Measurements from ENCODE around the gene GEMIN7. TPM values are rescaled to one million over a fixed set of nuclear protein-coding genes. Genes with fewer than 3 reads are reported as not detected.

The GEMIN7 gene
- total RNA-seq, 1 donor: 14.8 TPM

DNA sequence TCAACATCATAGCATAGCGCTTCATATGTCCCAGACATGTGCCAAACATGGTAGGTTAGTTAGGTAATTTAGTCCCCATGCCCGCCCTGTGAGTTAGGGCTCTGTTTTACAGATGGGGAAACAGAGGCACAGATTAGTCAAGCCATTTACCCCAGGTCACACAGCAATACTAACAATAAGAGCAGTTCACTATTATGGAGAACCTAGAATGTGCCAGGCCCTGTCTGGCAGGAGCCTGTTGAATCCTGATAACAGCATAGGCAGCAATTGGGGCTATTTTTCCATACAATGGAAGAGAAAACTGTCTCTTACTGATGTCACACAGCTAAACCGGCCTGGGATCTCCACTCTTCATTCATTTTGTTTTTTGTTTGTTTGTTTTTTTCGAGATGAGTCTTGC lies 7.4 kb downstream of the GEMIN7 start:
- Histone ChIP-seq H3K4me2 (ENCODE audit: insufficient read depth, low read length) (no peak overlapping the region), H3K27me3 (ENCODE audit: insufficient read depth, low read length) (no peaks in the 10 kb centered on the region), H3K4me1 (ENCODE audit: insufficient read depth, low read length) (peaks cover 5% of the 10 kb centered on the region), H4K20me1 (ENCODE audit: insufficient read depth, low read length) (peaks cover 13% of the 10 kb centered on the region), H2AFZ (ENCODE audit: low read length) (no peak overlapping the region), H3K36me3 (ENCODE audit: insufficient read depth, low read length) (peaks cover 37% of the 10 kb centered on the region), H3K79me2 (ENCODE audit: insufficient read depth, low read length) (peaks cover 53% of the 10 kb centered on the region), H3K9me3 (ENCODE audit: low read depth, low read length) (no peaks in the 10 kb centered on the region), H3K4me3 (ENCODE audit: insufficient read depth, low read length) (no peak overlapping the region), H3K27ac (ENCODE audit: low read depth, low read length) (no peak overlapping the region)
- peak; percentile 35 for DNase-seq (ENCODE audit: insufficient read length, low spot score, missing footprints)
- TF ChIP-seq, protein P1, sequence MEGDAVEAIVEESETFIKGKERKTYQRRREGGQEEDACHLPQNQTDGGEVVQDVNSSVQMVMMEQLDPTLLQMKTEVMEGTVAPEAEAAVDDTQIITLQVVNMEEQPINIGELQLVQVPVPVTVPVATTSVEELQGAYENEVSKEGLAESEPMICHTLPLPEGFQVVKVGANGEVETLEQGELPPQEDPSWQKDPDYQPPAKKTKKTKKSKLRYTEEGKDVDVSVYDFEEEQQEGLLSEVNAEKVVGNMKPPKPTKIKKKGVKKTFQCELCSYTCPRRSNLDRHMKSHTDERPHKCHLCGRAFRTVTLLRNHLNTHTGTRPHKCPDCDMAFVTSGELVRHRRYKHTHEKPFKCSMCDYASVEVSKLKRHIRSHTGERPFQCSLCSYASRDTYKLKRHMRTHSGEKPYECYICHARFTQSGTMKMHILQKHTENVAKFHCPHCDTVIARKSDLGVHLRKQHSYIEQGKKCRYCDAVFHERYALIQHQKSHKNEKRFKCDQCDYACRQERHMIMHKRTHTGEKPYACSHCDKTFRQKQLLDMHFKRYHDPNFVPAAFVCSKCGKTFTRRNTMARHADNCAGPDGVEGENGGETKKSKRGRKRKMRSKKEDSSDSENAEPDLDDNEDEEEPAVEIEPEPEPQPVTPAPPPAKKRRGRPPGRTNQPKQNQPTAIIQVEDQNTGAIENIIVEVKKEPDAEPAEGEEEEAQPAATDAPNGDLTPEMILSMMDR (IDR thresholded peaks at IDR 0.05; ENCODE audit: extremely low read depth, low read depth, low read length): no peak

DNA sequence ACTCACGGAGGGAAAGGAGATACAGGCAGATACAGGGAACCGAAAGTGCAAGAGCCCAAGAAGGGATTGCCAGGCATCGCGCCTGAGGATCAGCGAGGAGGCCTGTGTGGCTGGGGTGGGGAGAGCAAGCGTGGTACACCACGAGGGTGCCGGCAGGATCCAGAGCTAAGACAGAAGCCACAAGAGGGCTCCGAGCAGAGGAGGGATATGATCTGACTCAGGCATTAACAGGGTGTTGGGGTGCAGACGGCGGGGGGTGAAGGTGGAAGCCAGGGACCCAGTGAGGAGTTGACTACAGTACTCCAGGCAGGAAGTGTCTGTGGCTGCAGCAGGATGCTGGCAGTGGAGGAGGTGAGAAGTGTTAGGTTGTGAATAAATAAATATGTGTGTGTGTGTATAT lies 8.5 kb downstream of the GEMIN7 start:
- peak; percentile 23 for DNase-seq (ENCODE audit: insufficient read length, low spot score, missing footprints)
- H3K9me3 ChIP-seq (ENCODE audit: low read depth, low read length): no peaks in the 10 kb centered on the region
- H3K27ac ChIP-seq (ENCODE audit: low read depth, low read length): no peak overlapping the region
- peaks cover 26% of the 10 kb centered on the region for H3K36me3 ChIP-seq (ENCODE audit: insufficient read depth, low read length)
- peaks cover 10% of the 10 kb centered on the region for H3K4me1 ChIP-seq (ENCODE audit: insufficient read depth, low read length)
- H2AFZ ChIP-seq (ENCODE audit: low read length): no peak overlapping the region
- peaks cover 43% of the 10 kb centered on the region for H3K79me2 ChIP-seq (ENCODE audit: insufficient read depth, low read length)
- no peaks in the 10 kb centered on the region for H3K27me3 ChIP-seq (ENCODE audit: insufficient read depth, low read length)
- H4K20me1 ChIP-seq (ENCODE audit: insufficient read depth, low read length): peaks cover 4% of the 10 kb centered on the region
- H3K4me3 ChIP-seq (ENCODE audit: insufficient read depth, low read length): no peak overlapping the region
- TF ChIP-seq, protein P1 (IDR thresholded peaks at IDR 0.05; ENCODE audit: extremely low read depth, low read depth, low read length): no peak
- no peak overlapping the region for H3K4me2 ChIP-seq (ENCODE audit: insufficient read depth, low read length)

DNA sequence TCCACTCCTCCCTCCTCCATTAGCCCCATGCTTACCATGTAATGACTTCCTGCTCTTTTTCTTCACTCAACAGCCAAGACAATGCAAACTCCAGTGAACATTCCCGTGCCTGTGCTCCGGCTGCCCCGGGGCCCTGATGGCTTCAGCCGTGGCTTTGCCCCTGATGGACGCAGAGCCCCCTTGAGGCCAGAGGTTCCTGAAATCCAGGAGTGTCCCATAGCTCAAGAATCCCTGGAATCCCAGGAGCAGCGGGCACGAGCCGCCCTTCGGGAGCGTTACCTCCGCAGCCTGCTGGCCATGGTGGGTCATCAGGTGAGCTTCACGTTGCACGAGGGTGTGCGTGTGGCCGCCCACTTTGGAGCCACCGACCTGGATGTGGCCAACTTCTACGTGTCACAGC lies 11.0 kb downstream of the GEMIN7 start:
- H3K27ac ChIP-seq (ENCODE audit: low read depth, low read length): no peak overlapping the region
- TF ChIP-seq, protein P1 (IDR thresholded peaks at IDR 0.05; ENCODE audit: extremely low read depth, low read depth, low read length): no peak
- H3K4me1 ChIP-seq (ENCODE audit: insufficient read depth, low read length): peaks cover 23% of the 10 kb centered on the region
- H2AFZ ChIP-seq (ENCODE audit: low read length): no peak overlapping the region
- peaks cover 51% of the 10 kb centered on the region for H3K79me2 ChIP-seq (ENCODE audit: insufficient read depth, low read length)
- H3K4me3 ChIP-seq (ENCODE audit: insufficient read depth, low read length): no peak overlapping the region
- H3K27me3 ChIP-seq (ENCODE audit: insufficient read depth, low read length): no peaks in the 10 kb centered on the region
- no peak overlapping the region for H3K4me2 ChIP-seq (ENCODE audit: insufficient read depth, low read length)
- H3K36me3 ChIP-seq (ENCODE audit: insufficient read depth, low read length): peaks cover 23% of the 10 kb centered on the region
- H3K9me3 ChIP-seq (ENCODE audit: low read depth, low read length): no peaks in the 10 kb centered on the region
- H4K20me1 ChIP-seq (ENCODE audit: insufficient read depth, low read length): peaks cover 19% of the 10 kb centered on the region
- DNase-seq (ENCODE audit: insufficient read length, low spot score, missing footprints): no peak

DNA sequence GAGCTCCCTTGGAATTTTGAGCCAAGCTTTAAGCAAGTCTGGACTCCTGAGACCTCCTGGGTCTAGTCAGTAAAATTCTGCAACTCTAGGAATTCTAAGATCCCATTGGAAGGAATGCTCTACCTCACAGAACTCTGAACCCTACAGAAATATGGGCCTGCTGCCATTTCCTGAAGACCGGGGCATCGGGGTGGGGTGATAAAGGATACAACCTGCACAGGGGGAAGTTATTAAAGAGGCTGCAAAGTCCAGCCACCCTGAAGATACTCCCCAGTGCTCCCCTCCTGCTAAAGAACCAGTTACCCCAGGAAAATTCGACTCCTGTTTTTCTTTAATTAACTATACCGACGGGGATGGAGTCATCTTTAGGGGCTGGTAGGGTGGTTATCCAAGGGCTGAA lies 11.5 kb downstream of the GEMIN7 start:
- peaks cover 51% of the 10 kb centered on the region for H3K79me2 ChIP-seq (ENCODE audit: insufficient read depth, low read length)
- H3K4me3 ChIP-seq (ENCODE audit: insufficient read depth, low read length): peak overlapping the region; percentile 99
- no peak for DNase-seq (ENCODE audit: insufficient read length, low spot score, missing footprints)
- TF ChIP-seq, protein P1 (IDR thresholded peaks at IDR 0.05; ENCODE audit: extremely low read depth, low read depth, low read length): no peak
- peak overlapping the region; percentile 78 for H3K27ac ChIP-seq (ENCODE audit: low read depth, low read length)
- peaks cover 20% of the 10 kb centered on the region for H4K20me1 ChIP-seq (ENCODE audit: insufficient read depth, low read length)
- H3K4me2 ChIP-seq (ENCODE audit: insufficient read depth, low read length): peak overlapping the region; percentile 97
- H2AFZ ChIP-seq (ENCODE audit: low read length): peak overlapping the region; percentile 93
- peaks cover 24% of the 10 kb centered on the region for H3K4me1 ChIP-seq (ENCODE audit: insufficient read depth, low read length)
- H3K36me3 ChIP-seq (ENCODE audit: insufficient read depth, low read length): peaks cover 20% of the 10 kb centered on the region
- H3K27me3 ChIP-seq (ENCODE audit: insufficient read depth, low read length): no peaks in the 10 kb centered on the region
- H3K9me3 ChIP-seq (ENCODE audit: low read depth, low read length): no peaks in the 10 kb centered on the region

All from osteoblast (primary cell).